Thyroid gland (tissue), 4 donors: ENCODE results near the gene CSMD2. TPM values are rescaled to one million over a fixed set of nuclear protein-coding genes. Genes with fewer than 3 reads are reported as not detected.
"Not testable (repeated sequence)": the region's sequence is repeated elsewhere in the genome, so short reads cannot be mapped to it uniquely, and the experiment has no call there.

Experiments used
- DNase-seq, 2 donors: peaks; one replicate each; pipeline ENCODE4 v3.0.0-alpha.2; 2019
- H3K27ac ChIP-seq, 3 donors: fragments of 200-600 bp; sonication (generic); 1 replicate in 2 of 3; 2 replicates in 1 of 3; pipeline ENCODE4 v1.5.1; 2016 to 2019; ENCODE audit warnings: mild to moderate bottlenecking in 1 of 3, moderate library complexity in 1 of 3
- H3K27me3 ChIP-seq: fragments of 200-600 bp; sonication (generic); one replicate; pipeline ENCODE4 v1.5.1; 2019
- H3K36me3 ChIP-seq, 2 donors: fragments of 200-600 bp; sonication (generic); one replicate each; pipeline ENCODE4 v1.5.1; 2016 to 2019
- H3K4me1 ChIP-seq, 2 donors: fragments of 200-600 bp; sonication (generic); one replicate each; pipeline ENCODE4 v1.5.1; 2017 to 2019
- H3K4me3 ChIP-seq, 3 donors: fragments of 200-600 bp; sonication (generic); replicated peaks in 1 of 3; 1 replicate in 2 of 3; 2 replicates in 1 of 3; pipeline ENCODE4 v1.5.1; 2016; ENCODE audit warnings: mild to moderate bottlenecking in 1 of 3
- H3K9me3 ChIP-seq: fragments of 200-600 bp; sonication (generic); one replicate; pipeline ENCODE4 v1.5.1; 2017
- POLR2A ChIP-seq, 2 donors: fragments of 450-650 bp; IDR thresholded peaks; one replicate each; pipeline ENCODE4 v1.6.1; 2017; ENCODE audit warnings: antibody characterized with exemption in 2 of 2, mild to moderate bottlenecking in 2 of 2, moderate library complexity in 1 of 2
- WGBS, 2 donors: methylation state at CpG; one replicate each; pipeline ENCODE4 v1.1.5; 2017; 5-methylcytosine and 5-hydroxymethylcytosine counted together
- intact Hi-C: fragments of 100-400 bp; cut with DNase I; formaldehyde crosslinking; loops from one replicate; pipeline ENCODE4 v1.15.1; 2023
- total RNA-seq, 4 donors: library from RNA; depleted of rRNA; stranded (reverse); fragments of >200 nt; gene quantifications; one replicate each; pipeline ENCODE4 v1.2.3, GENCODE V29; 2016
- TF ChIP-seq, protein P1 (sequence below), 6 experiments: fragments of 200-600 bp in 3 of 6; fragments of 450-650 bp in 3 of 6; sonication (generic) in 3 of 6; IDR thresholded peaks; one replicate each; pipeline ENCODE4 v1.5.1; 2016 to 2019; ENCODE audit warnings: antibody characterized with exemption in 6 of 6, mild to moderate bottlenecking in 2 of 6, inconsistent platforms in 1 of 6, moderate library complexity in 1 of 6

The CSMD2 gene
- total RNA-seq, 4 donors from 2014 or later: 0.10 to 0.45 (median 0.13) TPM; not detected in 1

DNA sequence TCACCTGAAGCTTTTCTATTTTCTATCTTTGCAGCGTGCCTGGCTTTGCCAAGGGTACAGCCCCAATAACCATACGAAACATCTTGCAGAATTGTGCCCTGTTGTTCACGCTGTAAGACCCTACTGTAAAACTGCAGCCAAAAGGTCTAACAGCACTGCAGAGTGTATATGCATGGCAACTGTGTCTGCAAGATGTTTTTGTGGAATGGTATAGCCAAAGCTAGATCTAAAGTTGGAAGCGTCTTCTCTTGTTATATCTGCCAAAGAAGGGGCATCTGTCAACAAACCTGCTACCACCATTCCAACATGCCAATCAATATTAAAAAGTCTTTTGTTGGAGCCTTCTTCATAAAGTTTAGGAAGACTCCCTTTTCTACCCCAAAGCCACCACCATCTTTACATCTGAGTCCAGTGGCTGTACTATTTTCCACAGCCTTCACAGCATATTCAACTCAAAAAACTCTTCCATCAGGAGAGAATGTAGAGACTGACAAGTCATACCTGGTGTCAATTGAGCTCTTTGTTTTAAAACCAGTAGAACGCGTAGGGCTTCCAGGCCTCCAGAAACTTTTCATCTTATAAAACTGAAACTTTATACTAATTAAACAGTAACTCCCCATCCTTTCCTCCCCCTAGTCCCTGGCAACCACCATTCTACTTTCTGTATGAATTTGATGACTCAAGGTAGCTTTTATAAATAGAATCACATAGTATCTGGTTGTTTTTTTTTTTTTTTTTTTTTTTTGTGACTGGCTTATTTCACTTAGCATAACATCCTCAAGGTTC, 652.6 kb downstream of the CSMD2 start:
- no peak for DNase-seq
- no peaks in the 10 kb centered on the region for H3K36me3 ChIP-seq
- WGBS, 2 donors: 89 to 94% methylated on average over 6 of the region's 6 CpGs
- no peak overlapping the region for H3K4me3 ChIP-seq
- intact Hi-C loops: no loop called here
- no peaks in the 10 kb centered on the region for H3K9me3 ChIP-seq
- no peak overlapping the region for H3K27ac ChIP-seq
- H3K27me3 ChIP-seq: no peaks in the 10 kb centered on the region
- TF ChIP-seq, protein P1, sequence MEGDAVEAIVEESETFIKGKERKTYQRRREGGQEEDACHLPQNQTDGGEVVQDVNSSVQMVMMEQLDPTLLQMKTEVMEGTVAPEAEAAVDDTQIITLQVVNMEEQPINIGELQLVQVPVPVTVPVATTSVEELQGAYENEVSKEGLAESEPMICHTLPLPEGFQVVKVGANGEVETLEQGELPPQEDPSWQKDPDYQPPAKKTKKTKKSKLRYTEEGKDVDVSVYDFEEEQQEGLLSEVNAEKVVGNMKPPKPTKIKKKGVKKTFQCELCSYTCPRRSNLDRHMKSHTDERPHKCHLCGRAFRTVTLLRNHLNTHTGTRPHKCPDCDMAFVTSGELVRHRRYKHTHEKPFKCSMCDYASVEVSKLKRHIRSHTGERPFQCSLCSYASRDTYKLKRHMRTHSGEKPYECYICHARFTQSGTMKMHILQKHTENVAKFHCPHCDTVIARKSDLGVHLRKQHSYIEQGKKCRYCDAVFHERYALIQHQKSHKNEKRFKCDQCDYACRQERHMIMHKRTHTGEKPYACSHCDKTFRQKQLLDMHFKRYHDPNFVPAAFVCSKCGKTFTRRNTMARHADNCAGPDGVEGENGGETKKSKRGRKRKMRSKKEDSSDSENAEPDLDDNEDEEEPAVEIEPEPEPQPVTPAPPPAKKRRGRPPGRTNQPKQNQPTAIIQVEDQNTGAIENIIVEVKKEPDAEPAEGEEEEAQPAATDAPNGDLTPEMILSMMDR (IDR thresholded peaks at IDR 0.05): no peak
- no peak for TF ChIP-seq POLR2A (IDR thresholded peaks at IDR 0.05)
- no peaks in the 10 kb centered on the region for H3K4me1 ChIP-seq

DNA sequence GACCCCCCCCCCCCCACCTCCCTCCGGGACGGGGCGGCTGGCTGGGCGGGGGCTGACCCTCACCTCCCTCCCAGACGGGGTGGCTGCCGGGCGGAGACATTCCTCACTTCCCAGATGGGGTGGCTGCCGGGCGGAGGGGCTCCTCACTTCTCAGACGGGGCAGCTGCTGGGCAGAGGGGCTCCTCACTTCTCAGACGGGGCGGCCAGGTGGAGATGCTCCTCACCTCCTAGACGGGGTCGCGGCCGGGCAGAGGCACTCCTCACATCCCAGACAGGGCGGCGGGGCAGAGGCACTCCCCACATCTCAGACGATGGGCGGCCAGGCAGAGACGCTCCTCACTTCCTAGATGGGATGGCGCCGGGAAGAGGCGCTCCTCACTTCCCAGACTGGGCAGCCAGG, 655.8 kb downstream of the CSMD2 start:
- H3K4me3 ChIP-seq, H3K4me1 ChIP-seq: not testable (repeated sequence)
- 94% methylated on average over 10 of the region's 24 CpGs; no CpG with 5 or more reads in 1 of the 2 donors for WGBS, 2 donors

GRCh38 chr1:33508151-33508550, 656.9 kb downstream of the CSMD2 start:
- Histone ChIP-seq H3K27me3 (no peaks in the 10 kb centered on the region), H3K36me3 (no peaks in the 10 kb centered on the region), H3K27ac (no peak overlapping the region), H3K4me1 (no peaks in the 10 kb centered on the region), H3K9me3 (no peaks in the 10 kb centered on the region), H3K4me3 (no peak overlapping the region)
- WGBS, 2 donors: 84 to 85% methylated on average over 1 of the region's 1 CpG
- intact Hi-C loops: no loop called here
- no peak for DNase-seq
- no peak for TF ChIP-seq POLR2A (IDR thresholded peaks at IDR 0.05)
- TF ChIP-seq, protein P1 (IDR thresholded peaks at IDR 0.05): no peak

More for the DNA sequence above, 655.8 kb downstream of the CSMD2 start:
- H3K9me3 ChIP-seq, H3K27ac ChIP-seq, DNase-seq, H3K36me3 ChIP-seq, H3K27me3 ChIP-seq, intact Hi-C loops: not testable (repeated sequence)

DNA sequence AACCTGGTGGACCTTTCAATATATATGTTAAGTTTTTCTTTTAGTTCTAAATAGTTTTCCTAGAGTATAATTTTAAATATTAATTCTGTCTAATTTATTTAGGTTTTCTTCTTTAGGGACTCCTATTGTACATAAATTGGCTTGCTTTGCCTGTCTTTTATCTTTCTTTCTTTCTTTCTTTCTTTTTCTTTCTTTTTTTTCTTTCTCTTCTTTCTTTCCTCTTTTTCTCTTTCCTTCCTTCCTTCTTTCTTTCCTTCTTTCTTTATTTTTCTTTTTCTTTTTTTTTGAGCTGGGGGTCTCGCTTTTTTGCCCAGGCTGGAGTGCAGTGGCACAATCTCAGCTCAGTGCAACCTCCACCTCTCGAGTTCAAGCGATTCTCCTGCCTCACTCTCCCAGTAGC, 657.4 kb downstream of the CSMD2 start:
- H3K27me3 ChIP-seq: no peaks in the 10 kb centered on the region
- intact Hi-C loops: no loop called here
- WGBS, 2 donors: 74 to 76% methylated on average over 3 of the region's 3 CpGs
- H3K27ac ChIP-seq: no peak overlapping the region
- no peak for TF ChIP-seq POLR2A (IDR thresholded peaks at IDR 0.05)
- TF ChIP-seq, protein P1 (IDR thresholded peaks at IDR 0.05): no peak
- no peaks in the 10 kb centered on the region for H3K36me3 ChIP-seq
- no peak overlapping the region for H3K4me3 ChIP-seq
- no peaks in the 10 kb centered on the region for H3K9me3 ChIP-seq
- DNase-seq: no peak
- H3K4me1 ChIP-seq: no peaks in the 10 kb centered on the region

- Histone ChIP-seq H3K4me1 (no peaks in the 10 kb centered on the region), H3K4me3 (no peak overlapping the region), H3K36me3 (no peaks in the 10 kb centered on the region), H3K27me3 (no peaks in the 10 kb centered on the region), H3K9me3 (no peaks in the 10 kb centered on the region), H3K27ac (no peak overlapping the region)
- intact Hi-C loops: no loop called here
- no peak for DNase-seq
- TF ChIP-seq, protein P1 (IDR thresholded peaks at IDR 0.05): no peak
- no peak for TF ChIP-seq POLR2A (IDR thresholded peaks at IDR 0.05)
- WGBS, 2 donors: 84 to 87% methylated on average over 1 of the region's 1 CpG
Observed at GRCh38 chr1:33503506-33503905, 661.5 kb downstream of the CSMD2 start.
